ENCODE data around the gene RUSF1.

GRCh38 chr16:31451681-31452351 lies 56.4 kb downstream of the RUSF1 start:
- no peak for TF ChIP-seq TARDBP (IDR thresholded peaks at IDR 0.05)
- TF ChIP-seq FOXK2 (IDR thresholded peaks at IDR 0.05) = no peak
- no peak for TF ChIP-seq SP1 (IDR thresholded peaks at IDR 0.05)
- TF ChIP-seq SUZ12 (IDR thresholded peaks at IDR 0.05) = no peak
- TF ChIP-seq ARNT (IDR thresholded peaks at IDR 0.05) = no peak

All from HEK293T (cell line).